CD4-positive, CD25-positive, alpha-beta regulatory T cell (primary cell): ENCODE data around the gene NADK. TPM values are rescaled to one million over a fixed set of nuclear protein-coding genes. Genes with fewer than 3 reads are reported as not detected.
"Not testable (repeated sequence)": the region's sequence is repeated elsewhere in the genome, so short reads cannot be mapped to it uniquely, and the experiment has no call there.

Experiments
- ATAC-seq, 2 donors: fragments of 150-1000 bp; cut with Tn5 transposase; one replicate each; pipeline ENCODE4 v1.10.0; 2021; ENCODE audit warnings: low read depth in 2 of 2, moderate number of reproducible peaks in 2 of 2, moderate library complexity in 1 of 2
- DNase-seq, 3 donors: peaks; one replicate each; pipeline versions ENCODE4 v3.0.0 to v3.0.0-alpha.2; 2012 to 2022; ENCODE audit warnings: mixed read lengths in 1 of 3
- H3K27ac ChIP-seq: one replicate; pipeline ENCODE4 v1.7.0; 2013; ENCODE audit warnings: mild to moderate bottlenecking, low read length; ENCODE audit not compliant: insufficient read depth, poor library complexity, severe bottlenecking
- H3K27me3 ChIP-seq: one replicate; pipeline ENCODE4 v1.7.0; 2013; ENCODE audit warnings: low read length; ENCODE audit not compliant: control insufficient read depth, insufficient read depth
- H3K36me3 ChIP-seq: one replicate; pipeline ENCODE4 v1.7.0; 2013; ENCODE audit warnings: mild to moderate bottlenecking, low read length, moderate library complexity; ENCODE audit not compliant: control insufficient read depth, insufficient read depth
- H3K4me1 ChIP-seq: 2 replicates; pipeline ENCODE4 v1.7.0; 2013; ENCODE audit warnings: mild to moderate bottlenecking, low read length; ENCODE audit not compliant: insufficient read depth, control insufficient read depth, poor library complexity, severe bottlenecking
- H3K4me3 ChIP-seq: one replicate; pipeline ENCODE4 v1.7.0; 2013; ENCODE audit warnings: low read depth, mild to moderate bottlenecking, low read length, moderate library complexity
- H3K9me3 ChIP-seq, 2 experiments: 1 replicate in 1 of 2; 2 replicates in 1 of 2; pipeline ENCODE4 v1.7.0; 2013; ENCODE audit warnings: low read length in 2 of 2, mild to moderate bottlenecking in 1 of 2, moderate library complexity in 1 of 2; ENCODE audit not compliant: control insufficient read depth in 2 of 2
- H3K27ac Mint-ChIP-seq, 3 donors: one replicate each; pipeline ENCODE4 v1.8.0; 2020 to 2022; ENCODE audit warnings: mild to moderate bottlenecking in 3 of 3, mixed read lengths in 3 of 3, moderate library complexity in 2 of 3
- H3K27me3 Mint-ChIP-seq: one replicate; pipeline ENCODE4 v1.8.0; 2022; ENCODE audit warnings: mild to moderate bottlenecking, mixed read lengths
- H3K36me3 Mint-ChIP-seq: one replicate; pipeline ENCODE4 v1.8.0; 2020; ENCODE audit warnings: mixed read lengths
- H3K4me1 Mint-ChIP-seq, 4 donors: one replicate each; pipeline ENCODE4 v1.8.0; 2020 to 2022; ENCODE audit warnings: mixed read lengths in 4 of 4, mild to moderate bottlenecking in 1 of 4
- H3K4me3 Mint-ChIP-seq, 4 donors: one replicate each; pipeline ENCODE4 v1.8.0; 2020 to 2022; ENCODE audit warnings: mild to moderate bottlenecking in 4 of 4, mixed read lengths in 4 of 4, moderate library complexity in 3 of 4
- H3K9me3 Mint-ChIP-seq, 7 donors: one replicate each; pipeline ENCODE4 v1.8.0; 2020 to 2022; ENCODE audit warnings: mixed read lengths in 7 of 7, mild to moderate bottlenecking in 3 of 7, moderate library complexity in 2 of 7
- polyA plus RNA-seq, 4 donors: library from polyadenylated mRNA; unstranded; fragments of 300-500 nt; fragmentation: Illumina TruSeq; gene quantifications; one replicate each; pipeline ENCODE4 v1.2.3, GENCODE V29; 2021
- total RNA-seq: library from RNA; stranded (reverse); gene quantifications from one replicate; pipeline ENCODE4 v1.2.3, GENCODE V29; 2022

NADK gene
- total and polyA plus RNA-seq, 5 donors from 2014 or later, result 18.7 to 52.6 (median 22.6) TPM

GRCh38 chr1:1754051-1754815, 24.0 kb downstream of the NADK start:
- Histone ChIP-seq H3K4me1 (no peaks in the 10 kb centered on the region), H3K27ac (no peak overlapping the region), H3K36me3 (peaks cover 10% of the 10 kb centered on the region), H3K4me3 (no peak overlapping the region), H3K27me3 (no peaks in the 10 kb centered on the region), H3K9me3 (no peaks in the 10 kb centered on the region)
- H3K27me3 Mint-ChIP-seq, result no peaks in the 10 kb centered on the region
- no peaks in the 10 kb centered on the region for H3K9me3 Mint-ChIP-seq
- H3K36me3 Mint-ChIP-seq, result peaks cover 4% of the 10 kb centered on the region
- H3K4me3 Mint-ChIP-seq, result no peak overlapping the region
- peaks cover 0 to 2% (median 0%) of the 10 kb centered on the region in 4 donors for H3K4me1 Mint-ChIP-seq
- ATAC-seq (no peak), DNase-seq (no peak)
- no peak overlapping the region for H3K27ac Mint-ChIP-seq

GRCh38 chr1:1753607-1754005, 24.7 kb downstream of the NADK start:
- Mint-ChIP-seq H3K4me3 (no peak overlapping the region), H3K27ac (no peak overlapping the region), H3K36me3 (peaks cover 4% of the 10 kb centered on the region), H3K27me3 (no peaks in the 10 kb centered on the region), H3K4me1 (peaks cover 0 to 3% (median 0%) of the 10 kb centered on the region in 4 donors), H3K9me3 (no peaks in the 10 kb centered on the region)
- DNase-seq (no peak), ATAC-seq (no peak)
- H3K27me3 ChIP-seq, result no peaks in the 10 kb centered on the region
- H3K9me3 ChIP-seq, result no peaks in the 10 kb centered on the region
- no peak overlapping the region for H3K4me3 ChIP-seq
- H3K27ac ChIP-seq, result no peak overlapping the region
- peaks cover 10% of the 10 kb centered on the region for H3K36me3 ChIP-seq
- H3K4me1 ChIP-seq, result no peaks in the 10 kb centered on the region

GRCh38 chr1:1752636-1753606, 25.3 kb downstream of the NADK start:
- DNase-seq, result no peak
- H3K9me3 Mint-ChIP-seq, result no peaks in the 10 kb centered on the region

GRCh38 chr1:1752190-1752589, 26.1 kb downstream of the NADK start:
- Histone ChIP-seq H3K36me3 (peaks cover 10% of the 10 kb centered on the region), H3K9me3 (no peaks in the 10 kb centered on the region), H3K4me3 (no peak overlapping the region), H3K4me1 (no peaks in the 10 kb centered on the region), H3K27me3 (no peaks in the 10 kb centered on the region), H3K27ac (no peak overlapping the region)
- Mint-ChIP-seq H3K36me3 (no peaks in the 10 kb centered on the region), H3K27me3 (no peaks in the 10 kb centered on the region), H3K4me3 (no peak overlapping the region), H3K9me3 (no peaks in the 10 kb centered on the region), H3K4me1 (peaks cover 0 to 7% (median 1%) of the 10 kb centered on the region in 4 donors), H3K27ac (no peak overlapping the region)
- DNase-seq, result no peak
- no peak for ATAC-seq

More at GRCh38 chr1:1752636-1753606, 25.3 kb downstream of the NADK start:
- H3K4me1 Mint-ChIP-seq, result peaks cover 0 to 7% (median 1%) of the 10 kb centered on the region in 4 donors
- H3K27ac Mint-ChIP-seq, result no peak overlapping the region
- no peak for ATAC-seq
- no peaks in the 10 kb centered on the region for H3K27me3 Mint-ChIP-seq
- Histone ChIP-seq H3K27ac (no peak overlapping the region), H3K36me3 (peaks cover 10% of the 10 kb centered on the region), H3K4me3 (no peak overlapping the region), H3K9me3 (no peaks in the 10 kb centered on the region), H3K27me3 (no peaks in the 10 kb centered on the region), H3K4me1 (no peaks in the 10 kb centered on the region)
- no peak overlapping the region for H3K4me3 Mint-ChIP-seq
- H3K36me3 Mint-ChIP-seq, result no peaks in the 10 kb centered on the region

- not testable (repeated sequence) for DNase-seq, H3K4me1 Mint-ChIP-seq, H3K4me1 ChIP-seq, H3K27me3 Mint-ChIP-seq, H3K9me3 ChIP-seq, H3K36me3 Mint-ChIP-seq, H3K9me3 Mint-ChIP-seq, H3K27ac Mint-ChIP-seq, ATAC-seq, H3K27ac ChIP-seq, H3K4me3 Mint-ChIP-seq, H3K36me3 ChIP-seq, H3K4me3 ChIP-seq, H3K27me3 ChIP-seq
Observed at GRCh38 chr1:1749941-1750340, 28.3 kb downstream of the NADK start.

- Mint-ChIP-seq H3K27ac (peak overlapping the region in 2 of 3 donors; percentile 25 to 73), H3K4me3 (peak overlapping the region; percentile 6 to 44 (median 30))
- no peaks in the 10 kb centered on the region for H3K4me1 ChIP-seq
Observed at GRCh38 chr1:1748686-1749321, 29.5 kb downstream of the NADK start.

GRCh38 chr1:1746566-1746909, 31.7 kb downstream of the NADK start:
- peak; percentile 71 to 77 for ATAC-seq
- H3K9me3 Mint-ChIP-seq, H3K27me3 Mint-ChIP-seq, H3K27me3 ChIP-seq, H3K4me3 ChIP-seq, H3K36me3 ChIP-seq, H3K4me1 ChIP-seq, H3K9me3 ChIP-seq, H3K36me3 Mint-ChIP-seq, DNase-seq: not testable (repeated sequence)
- peaks cover 4 to 15% (median 5%) of the 10 kb centered on the region in 4 donors for H3K4me1 Mint-ChIP-seq
- peak overlapping the region in 1 of 3 donors; percentile 99 for H3K27ac Mint-ChIP-seq
- H3K4me3 Mint-ChIP-seq, result peak overlapping the region in 3 of 4 donors; percentile 61 to 80 (median 64)
- peak overlapping the region; percentile 90 for H3K27ac ChIP-seq

More at GRCh38 chr1:1748686-1749321, 29.5 kb downstream of the NADK start:
- H3K9me3 Mint-ChIP-seq, result no peaks in the 10 kb centered on the region
- H3K27me3 Mint-ChIP-seq, result no peaks in the 10 kb centered on the region
- ATAC-seq, result no peak
- no peaks in the 10 kb centered on the region for H3K36me3 Mint-ChIP-seq
- no peaks in the 10 kb centered on the region for H3K9me3 ChIP-seq
- H3K27ac ChIP-seq, result no peak overlapping the region
- peaks cover 0 to 7% (median 1%) of the 10 kb centered on the region in 4 donors for H3K4me1 Mint-ChIP-seq
- no peaks in the 10 kb centered on the region for H3K27me3 ChIP-seq
- no peak for DNase-seq
- H3K4me3 ChIP-seq, result no peak overlapping the region
- peaks cover 5% of the 10 kb centered on the region for H3K36me3 ChIP-seq
